Endothelial cell of umbilical vein (primary cell): ENCODE measurements around the gene MCM9. TPM values are rescaled to one million over a fixed set of nuclear protein-coding genes. Genes with fewer than 3 reads are reported as not detected.

Source experiments
- BruUV-seq: library from RNA; stranded (reverse); fragments of 400-500 nt; replicated peaks from 2 replicates; lab custom pipeline; 2021; lab: Mats Ljungman, UMichigan
- CTCF ChIA-PET: fragments of 300-600, 350-600 bp; sonication (Branson Sonifier 250); formaldehyde crosslinking; loops from one replicate; lab custom pipeline; 2021; ENCODE audit warnings: antibody characterized with exemption, inconsistent platforms; lab: Charles Lee
- POLR2A ChIA-PET: fragments of 300-600, 350-600 bp; sonication (Branson Sonifier 250); formaldehyde crosslinking; loops from one replicate; lab custom pipeline; 2021; ENCODE audit warnings: antibody characterized with exemption, inconsistent platforms; lab: Charles Lee
- DNase-seq: peaks from one replicate; pipeline ENCODE4 v3.0.0-alpha.2; 2011; ENCODE audit warnings: low read depth, low spot score
- FAIRE-seq: peaks from 2 replicates; lab custom pipeline; 2011; peaks lifted over from hg19 to GRCh38; lab: Jason Lieb, UNC
- H2AFZ ChIP-seq: 2 replicates; pipeline ENCODE4 v1.6.0; 2012; ENCODE audit warnings: low read depth, low read length, control low read depth, inconsistent platforms
- H3K27ac ChIP-seq: 2 replicates; pipeline ENCODE4 v1.5.1; 2011; ENCODE audit warnings: low read depth, mild to moderate bottlenecking, control low read depth, low read length, moderate library complexity; ENCODE audit not compliant: insufficient read depth
- H3K27me3 ChIP-seq, 2 experiments: 2 replicates each; pipeline versions ENCODE4 v1.6.0 to v1.6.1; 2011; ENCODE audit warnings: low read length in 2 of 2, mixed read lengths in 1 of 2; ENCODE audit not compliant: control insufficient read depth in 2 of 2, insufficient read depth in 2 of 2
- H3K36me3 ChIP-seq, 2 experiments: 2 replicates in 1 of 2; 3 replicates in 1 of 2; pipeline ENCODE4 v1.5.1; 2011; ENCODE audit warnings: low read length in 2 of 2, mild to moderate bottlenecking in 1 of 2, moderate library complexity in 1 of 2; ENCODE audit not compliant: control insufficient read depth in 2 of 2, insufficient read depth in 2 of 2; ENCODE audit errors: extremely low read depth in 1 of 2
- H3K4me1 ChIP-seq: 3 replicates; pipeline ENCODE4 v1.5.1; 2011; ENCODE audit warnings: mild to moderate bottlenecking, low read length; ENCODE audit not compliant: control insufficient read depth, insufficient read depth; ENCODE audit errors: extremely low read depth
- H3K4me2 ChIP-seq: 2 replicates; pipeline ENCODE4 v1.6.1; 2011; ENCODE audit warnings: low read length, control low read depth, mixed read lengths; ENCODE audit not compliant: insufficient read depth
- H3K4me3 ChIP-seq, 3 experiments: fragments of 200-600 bp in 1 of 3; sonication (generic), shearing (Covaris generic) in 1 of 3; replicated peaks in 1 of 3; 2 replicates each; pipeline ENCODE4 v1.5.1; 2011 to 2016; ENCODE audit warnings: control low read depth in 3 of 3, low read length in 3 of 3, mild to moderate bottlenecking in 2 of 3, inconsistent platforms in 1 of 3, low read depth in 1 of 3, moderate library complexity in 1 of 3; ENCODE audit not compliant: insufficient read depth in 1 of 3
- H3K79me2 ChIP-seq: 2 replicates; pipeline ENCODE4 v1.6.0; 2012; ENCODE audit warnings: low read length, inconsistent platforms; ENCODE audit not compliant: control insufficient read depth, insufficient read depth
- H3K9ac ChIP-seq: replicated peaks from 2 replicates; pipeline ENCODE3; 2011; ENCODE audit warnings: low read length, control low read depth; ENCODE audit not compliant: insufficient read depth; ENCODE audit errors: extremely low read depth
- H3K9me1 ChIP-seq: replicated peaks from 3 replicates; pipeline ENCODE4 v1.6.0; 2011; ENCODE audit warnings: mild to moderate bottlenecking, low read length; ENCODE audit not compliant: control insufficient read depth, insufficient read depth; ENCODE audit errors: extremely low read depth
- H3K9me3 ChIP-seq: replicated peaks from 2 replicates; pipeline ENCODE4 v1.5.1; 2012; ENCODE audit warnings: low read length, inconsistent platforms; ENCODE audit not compliant: control insufficient read depth, insufficient read depth
- H4K20me1 ChIP-seq: replicated peaks from 2 replicates; pipeline ENCODE3; 2011; ENCODE audit warnings: mild to moderate bottlenecking, low read length; ENCODE audit not compliant: control insufficient read depth, insufficient read depth; ENCODE audit errors: extremely low read depth
- EZH2 ChIP-seq: IDR thresholded peaks from 2 replicates; pipeline ENCODE4 v1.6.1; 2012; ENCODE audit warnings: borderline replicate concordance, low read depth, mild to moderate bottlenecking, moderate library complexity, low read length, inconsistent platforms; ENCODE audit not compliant: severe bottlenecking
- FOS ChIP-seq: IDR thresholded peaks from 2 replicates; pipeline ENCODE4 v1.6.1; 2011; ENCODE audit warnings: mild to moderate bottlenecking, low read length, moderate library complexity, borderline replicate concordance; ENCODE audit not compliant: insufficient read depth
- GATA2 ChIP-seq: IDR thresholded peaks from 2 replicates; pipeline ENCODE4 v1.7.0; 2011; ENCODE audit warnings: low read depth, mild to moderate bottlenecking, moderate library complexity, mixed read lengths, low read length; ENCODE audit not compliant: insufficient read length, insufficient read depth
- JUN ChIP-seq: IDR thresholded peaks from 2 replicates; pipeline ENCODE4 v1.6.1; 2011; ENCODE audit warnings: borderline replicate concordance, low read depth; ENCODE audit not compliant: insufficient read length, insufficient read depth
- MYC ChIP-seq: IDR thresholded peaks from one replicate; pipeline ENCODE4 v1.6.1; 2011; ENCODE audit warnings: mild to moderate bottlenecking, low read depth, low read length
- POLR2A ChIP-seq: IDR thresholded peaks from 2 replicates; pipeline ENCODE4 v1.6.1; 2012; ENCODE audit warnings: low read depth, mild to moderate bottlenecking, control low read depth, low read length
- POLR2AphosphoS5 ChIP-seq: IDR thresholded peaks from 2 replicates; pipeline ENCODE4 v1.6.1; 2012; ENCODE audit warnings: low read depth, mild to moderate bottlenecking, control low read depth, low read length, moderate library complexity; ENCODE audit not compliant: insufficient read depth
- dilution Hi-C: fragments of 300-500 bp; cut with MboI; formaldehyde crosslinking; loops from one replicate; pipeline ENCODE4 v1.15.0; 2019; ENCODE audit warnings: low sequenced_read_pairs; ENCODE audit not compliant: extremely low pct_ligation_motif_present
- intact Hi-C: fragments of 100-400 bp; cut with micrococcal nuclease; formaldehyde crosslinking; loops from one replicate; pipeline ENCODE4 v1.10.0; 2022
- polyA plus RNA-seq, 4 experiments: library from polyadenylated mRNA; depleted of rRNA in 3 of 4; stranded (reverse) in 3 of 4; unstranded in 1 of 4; fragments of >200 nt; gene quantifications; 2 replicates each; pipeline versions ENCODE4 v1.2.1 to v1.2.3, GENCODE V29; 2011 to 2012; ENCODE audit warnings: missing spikeins in 1 of 4
- total RNA-seq: library from RNA; stranded (reverse); gene quantifications from 2 replicates; pipeline ENCODE4 v1.2.3, GENCODE V29; 2021
- TF ChIP-seq, protein P1 (sequence below), 2 donors: IDR thresholded peaks; 1 replicate in 1 of 2; 2 replicates in 1 of 2; pipeline ENCODE4 v1.5.1; 2011; ENCODE audit warnings: low read length in 2 of 2, mild to moderate bottlenecking in 2 of 2, moderate library complexity in 2 of 2, control low read depth in 1 of 2, inconsistent platforms in 1 of 2, low read depth in 1 of 2; ENCODE audit not compliant: insufficient read depth in 1 of 2; ENCODE audit errors: extremely low read depth in 1 of 2
- TF ChIP-seq, protein P2 (sequence below): IDR thresholded peaks from 2 replicates; pipeline ENCODE4 v1.6.1; 2011; ENCODE audit not compliant: insufficient read depth, insufficient read length

The MCM9 gene
- total and polyA plus RNA-seq, 2 donors (not counting 3 experiments of a cell fraction or from before 2014, with no cell fraction given): 2.0 to 14.1 TPM

DNA sequence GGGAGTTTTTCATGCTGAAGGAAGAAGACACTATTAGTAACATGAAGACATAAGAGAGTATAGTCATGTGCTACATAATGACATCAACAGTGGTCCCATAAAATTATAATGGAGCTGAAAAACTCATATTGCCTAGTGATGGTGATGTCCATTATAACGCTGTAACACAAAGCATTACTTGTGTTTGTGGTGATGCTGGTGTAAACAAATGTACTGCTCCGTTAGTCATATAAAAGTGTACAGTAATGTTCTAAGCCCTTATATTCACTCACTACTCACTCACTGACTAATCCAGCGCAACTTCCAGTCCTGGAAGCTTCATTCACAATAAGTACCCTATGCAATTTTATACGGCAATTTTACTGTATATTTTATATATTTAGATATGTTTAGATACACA is 67.8 kb downstream of the MCM9 start:
- no peak for TF ChIP-seq JUN
- TF ChIP-seq FOS: no peak
- TF ChIP-seq POLR2AphosphoS5: no peak
- TF ChIP-seq POLR2A: no peak
- TF ChIP-seq, protein P1, sequence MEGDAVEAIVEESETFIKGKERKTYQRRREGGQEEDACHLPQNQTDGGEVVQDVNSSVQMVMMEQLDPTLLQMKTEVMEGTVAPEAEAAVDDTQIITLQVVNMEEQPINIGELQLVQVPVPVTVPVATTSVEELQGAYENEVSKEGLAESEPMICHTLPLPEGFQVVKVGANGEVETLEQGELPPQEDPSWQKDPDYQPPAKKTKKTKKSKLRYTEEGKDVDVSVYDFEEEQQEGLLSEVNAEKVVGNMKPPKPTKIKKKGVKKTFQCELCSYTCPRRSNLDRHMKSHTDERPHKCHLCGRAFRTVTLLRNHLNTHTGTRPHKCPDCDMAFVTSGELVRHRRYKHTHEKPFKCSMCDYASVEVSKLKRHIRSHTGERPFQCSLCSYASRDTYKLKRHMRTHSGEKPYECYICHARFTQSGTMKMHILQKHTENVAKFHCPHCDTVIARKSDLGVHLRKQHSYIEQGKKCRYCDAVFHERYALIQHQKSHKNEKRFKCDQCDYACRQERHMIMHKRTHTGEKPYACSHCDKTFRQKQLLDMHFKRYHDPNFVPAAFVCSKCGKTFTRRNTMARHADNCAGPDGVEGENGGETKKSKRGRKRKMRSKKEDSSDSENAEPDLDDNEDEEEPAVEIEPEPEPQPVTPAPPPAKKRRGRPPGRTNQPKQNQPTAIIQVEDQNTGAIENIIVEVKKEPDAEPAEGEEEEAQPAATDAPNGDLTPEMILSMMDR (IDR thresholded peaks at IDR 0.05; ENCODE audit: extremely low read depth in 1 of 2, insufficient read depth in 1 of 2, low read depth in 1 of 2, low read length in 2 of 2): no peak
- TF ChIP-seq GATA2: no peak
- no peak for TF ChIP-seq MYC
- TF ChIP-seq, protein P2, sequence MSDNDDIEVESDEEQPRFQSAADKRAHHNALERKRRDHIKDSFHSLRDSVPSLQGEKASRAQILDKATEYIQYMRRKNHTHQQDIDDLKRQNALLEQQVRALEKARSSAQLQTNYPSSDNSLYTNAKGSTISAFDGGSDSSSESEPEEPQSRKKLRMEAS: no peak
- no peak for TF ChIP-seq EZH2
- dilution Hi-C loops (no loop called here), intact Hi-C loops (no loop called here)
- H2AFZ ChIP-seq: no peak overlapping the region
- CTCF ChIA-PET: no interaction called here
- FAIRE-seq: no peak
- no peaks in the 10 kb centered on the region for H3K9me3 ChIP-seq
- no TSS peak for BruUV-seq
- H3K9ac ChIP-seq: no peak overlapping the region
- no peaks in the 10 kb centered on the region for H3K9me1 ChIP-seq
- no peak for DNase-seq
- H3K4me2 ChIP-seq: no peak overlapping the region
- H3K4me1 ChIP-seq: peaks cover 15% of the 10 kb centered on the region
- H3K79me2 ChIP-seq: peaks cover 5% of the 10 kb centered on the region
- POLR2A ChIA-PET: no interaction called here
- no peak overlapping the region for H3K4me3 ChIP-seq
- H3K36me3 ChIP-seq: no peaks in the 10 kb centered on the region
- H4K20me1 ChIP-seq: no peaks in the 10 kb centered on the region
- no peak overlapping the region for H3K27ac ChIP-seq
- H3K27me3 ChIP-seq: no peaks in the 10 kb centered on the region
